ENCODE measurements around the gene KRTAP10-4.

Gene KRTAP10-4

DNA sequence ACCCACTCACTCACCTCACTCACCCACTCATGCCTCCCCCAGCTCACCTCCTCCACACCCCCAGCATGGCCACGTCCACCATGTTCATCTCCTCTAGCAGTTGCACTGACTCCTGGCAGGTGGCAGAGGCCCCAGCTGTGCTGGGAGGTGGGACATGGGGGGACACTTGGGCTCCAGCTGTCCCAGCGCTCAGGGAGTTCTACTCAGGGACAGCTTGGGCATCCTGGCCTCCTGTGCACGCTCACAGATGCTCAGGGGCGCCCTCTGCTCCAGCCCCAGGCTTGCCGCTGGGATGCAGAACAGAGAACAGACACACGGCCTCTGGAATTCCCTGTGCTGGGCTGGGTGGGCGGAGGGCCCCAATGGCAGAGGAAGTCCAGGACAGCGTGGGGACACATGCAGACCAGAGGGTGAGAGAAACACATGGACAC, 43.6 kb downstream of the KRTAP10-4 start:
- TF ChIP-seq, protein P1, sequence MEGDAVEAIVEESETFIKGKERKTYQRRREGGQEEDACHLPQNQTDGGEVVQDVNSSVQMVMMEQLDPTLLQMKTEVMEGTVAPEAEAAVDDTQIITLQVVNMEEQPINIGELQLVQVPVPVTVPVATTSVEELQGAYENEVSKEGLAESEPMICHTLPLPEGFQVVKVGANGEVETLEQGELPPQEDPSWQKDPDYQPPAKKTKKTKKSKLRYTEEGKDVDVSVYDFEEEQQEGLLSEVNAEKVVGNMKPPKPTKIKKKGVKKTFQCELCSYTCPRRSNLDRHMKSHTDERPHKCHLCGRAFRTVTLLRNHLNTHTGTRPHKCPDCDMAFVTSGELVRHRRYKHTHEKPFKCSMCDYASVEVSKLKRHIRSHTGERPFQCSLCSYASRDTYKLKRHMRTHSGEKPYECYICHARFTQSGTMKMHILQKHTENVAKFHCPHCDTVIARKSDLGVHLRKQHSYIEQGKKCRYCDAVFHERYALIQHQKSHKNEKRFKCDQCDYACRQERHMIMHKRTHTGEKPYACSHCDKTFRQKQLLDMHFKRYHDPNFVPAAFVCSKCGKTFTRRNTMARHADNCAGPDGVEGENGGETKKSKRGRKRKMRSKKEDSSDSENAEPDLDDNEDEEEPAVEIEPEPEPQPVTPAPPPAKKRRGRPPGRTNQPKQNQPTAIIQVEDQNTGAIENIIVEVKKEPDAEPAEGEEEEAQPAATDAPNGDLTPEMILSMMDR (conservative IDR thresholded peaks at IDR 0.05), result no peak
- no peak for TF ChIP-seq ZFX (IDR thresholded peaks at IDR 0.05)
- H3K27ac ChIP-seq, result no peak overlapping the region

DNA sequence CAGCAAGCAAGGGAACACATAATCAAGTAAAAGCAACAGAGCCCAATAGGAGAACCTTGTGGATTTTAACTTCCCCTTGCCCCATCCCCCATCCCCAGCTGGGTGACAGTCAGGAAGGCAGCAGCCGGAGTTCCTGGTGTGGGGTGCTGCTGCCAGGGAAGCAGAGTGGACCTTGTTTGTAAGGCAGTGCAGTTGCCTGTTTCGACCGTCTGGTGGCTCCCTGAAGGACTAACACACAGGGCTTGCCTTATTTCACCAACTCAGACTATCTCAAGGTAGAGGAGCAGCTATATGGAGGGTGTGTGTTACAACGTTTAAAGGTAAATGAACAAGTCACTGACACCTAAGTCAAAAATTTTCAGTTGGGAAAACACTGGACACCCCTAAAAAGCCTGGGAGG, 45.0 kb downstream of the KRTAP10-4 start:
- TF ChIP-seq ZFX (IDR thresholded peaks at IDR 0.05), result no peak
- TF ChIP-seq, protein P1 (conservative IDR thresholded peaks at IDR 0.05), result peak; percentile 49
- H3K27ac ChIP-seq, result no peak overlapping the region

DNA sequence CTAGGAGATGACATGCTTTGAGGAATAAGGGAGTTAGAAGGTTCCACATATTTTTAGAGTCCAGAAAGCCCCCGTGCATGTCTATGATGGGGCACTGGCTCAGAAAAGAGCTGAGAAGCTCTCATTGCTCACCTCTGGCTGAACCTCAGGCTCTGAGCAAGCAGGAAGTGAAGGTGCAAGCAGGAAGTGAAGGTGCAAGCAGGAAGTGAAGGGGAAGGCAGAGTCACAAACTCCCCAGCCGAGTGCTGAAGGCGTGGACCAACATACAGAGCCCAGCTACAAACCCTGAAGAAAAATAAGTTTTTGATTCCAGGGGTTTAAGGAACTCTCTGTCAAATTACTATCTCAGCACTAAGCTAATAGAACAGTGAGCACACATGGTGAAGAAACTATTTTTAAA, 45.4 kb downstream of the KRTAP10-4 start:
- no peak overlapping the region for H3K27ac ChIP-seq
- TF ChIP-seq, protein P1 (conservative IDR thresholded peaks at IDR 0.05), result no peak; the same call in 1 of the 2 replicates
- TF ChIP-seq ZFX (IDR thresholded peaks at IDR 0.05), result no peak

DNA sequence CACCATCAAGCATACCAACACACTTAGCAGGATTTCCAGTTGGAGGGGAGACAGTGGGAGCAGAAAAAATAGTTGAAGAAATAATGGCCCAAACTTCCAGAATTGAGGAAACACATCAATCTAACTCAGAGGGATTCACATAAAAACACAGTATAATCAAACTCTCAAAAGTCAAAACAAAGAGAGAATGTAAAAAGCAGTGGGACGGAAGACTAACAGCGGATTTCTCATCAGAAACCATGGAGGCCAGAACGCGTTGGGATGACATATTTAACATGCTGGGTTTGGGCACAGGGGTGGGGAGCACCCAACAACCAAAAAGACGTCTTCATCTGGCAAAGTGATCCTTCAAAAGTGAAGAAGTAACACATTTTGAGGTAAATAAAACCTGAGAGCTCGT, 46.4 kb downstream of the KRTAP10-4 start:
- no peak overlapping the region for H3K27ac ChIP-seq
- no peak for TF ChIP-seq ZFX (IDR thresholded peaks at IDR 0.05)
- TF ChIP-seq, protein P1 (conservative IDR thresholded peaks at IDR 0.05), result no peak

DNA sequence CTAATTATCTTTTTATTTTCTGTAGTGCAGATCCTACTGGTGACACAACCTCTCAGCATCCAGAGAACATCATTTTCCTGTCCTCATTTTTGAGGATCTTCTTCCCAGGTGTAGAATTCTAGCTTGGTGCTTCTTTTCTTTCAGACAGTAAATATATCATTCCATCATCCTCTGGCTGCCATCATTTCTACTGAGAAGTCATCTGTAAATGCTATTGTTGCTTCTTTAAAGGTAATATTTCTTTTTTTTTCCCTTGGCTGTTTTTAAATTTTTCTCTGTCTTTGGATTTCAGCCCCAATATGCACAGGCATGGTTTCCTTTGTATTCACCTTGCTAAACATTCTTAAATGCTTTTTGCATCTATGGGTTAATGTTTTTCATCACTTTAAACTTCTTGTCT, 50.0 kb downstream of the KRTAP10-4 start:
- TF ChIP-seq ZFX (IDR thresholded peaks at IDR 0.05), result no peak
- TF ChIP-seq, protein P1 (conservative IDR thresholded peaks at IDR 0.05), result no peak
- no peak overlapping the region for H3K27ac ChIP-seq
